Measurements from ENCODE around the gene FTO.

GRCh38 chr16:53713403-53714204 is 9.6 kb downstream of the FTO start:
- no peak for TF ChIP-seq GATA2 (IDR thresholded peaks at IDR 0.05; ENCODE audit: low read depth, low read length)
- TF ChIP-seq GATA3 (IDR thresholded peaks at IDR 0.05; ENCODE audit: low read depth, low read length) = no peak
